ENCODE results near the gene ELP2.
A peak's percentile ranks its signal among the peaks of the same experiment; 100 is the strongest.

Gene ELP2

GRCh38 chr18:36126668-36127067, 3.0 kb upstream of the ELP2 start:
- Histone ChIP-seq H3K9me3 (ENCODE audit: severe bottlenecking) (no peaks in the 10 kb centered on the region), H3K27me3 (ENCODE audit: insufficient read depth, low read depth, severe bottlenecking) (no peaks in the 10 kb centered on the region), H3K36me3 (peaks cover 49% of the 10 kb centered on the region), H3K27ac (no peak overlapping the region), H3K4me3 (ENCODE audit: low read depth, low read length) (no peak overlapping the region)
- TF ChIP-seq CTCF (IDR thresholded peaks at IDR 0.05; ENCODE audit: low read depth, low read length) = no peak
- DNase-seq = no peak

GRCh38 chr18:36127836-36128529, 1.7 kb upstream of the ELP2 start:
- peaks cover 36% of the 10 kb centered on the region for H3K36me3 ChIP-seq
- H3K9me3 ChIP-seq (ENCODE audit: severe bottlenecking) = no peaks in the 10 kb centered on the region
- DNase-seq = no peak
- peak overlapping the region; percentile 92 for H3K4me3 ChIP-seq (ENCODE audit: low read depth, low read length)
- no peaks in the 10 kb centered on the region for H3K27me3 ChIP-seq (ENCODE audit: insufficient read depth, low read depth, severe bottlenecking)
- no peak overlapping the region for H3K27ac ChIP-seq
- TF ChIP-seq CTCF (IDR thresholded peaks at IDR 0.05; ENCODE audit: low read depth, low read length) = no peak

- TF ChIP-seq CTCF (IDR thresholded peaks at IDR 0.05; ENCODE audit: low read depth, low read length) = no peak
- Histone ChIP-seq H3K36me3 (peaks cover 33% of the 10 kb centered on the region), H3K9me3 (ENCODE audit: severe bottlenecking) (no peaks in the 10 kb centered on the region), H3K4me3 (ENCODE audit: low read depth, low read length) (peak overlapping the region; percentile 92), H3K27me3 (ENCODE audit: insufficient read depth, low read depth, severe bottlenecking) (no peaks in the 10 kb centered on the region), H3K27ac (peak overlapping the region; percentile 98)
- no peak for DNase-seq
Measured at GRCh38 chr18:36128530-36128870, 1.2 kb upstream of the ELP2 start.

- no peak for TF ChIP-seq CTCF (IDR thresholded peaks at IDR 0.05; ENCODE audit: low read depth, low read length)
- peak overlapping the region; percentile 92 for H3K4me3 ChIP-seq (ENCODE audit: low read depth, low read length)
- H3K27ac ChIP-seq = peak overlapping the region; percentile 98
- no peaks in the 10 kb centered on the region for H3K9me3 ChIP-seq (ENCODE audit: severe bottlenecking)
- no peaks in the 10 kb centered on the region for H3K27me3 ChIP-seq (ENCODE audit: insufficient read depth, low read depth, severe bottlenecking)
- DNase-seq = no peak
- peaks cover 30% of the 10 kb centered on the region for H3K36me3 ChIP-seq
Measured at GRCh38 chr18:36128907-36129299, 796 bp upstream of the ELP2 start.

GRCh38 chr18:36130039-36130831, 536 bp downstream of the ELP2 start:
- DNase-seq = no peak
- no peaks in the 10 kb centered on the region for H3K9me3 ChIP-seq (ENCODE audit: severe bottlenecking)
- peak overlapping the region; percentile 92 for H3K4me3 ChIP-seq (ENCODE audit: low read depth, low read length)
- peaks cover 25% of the 10 kb centered on the region for H3K36me3 ChIP-seq
- no peaks in the 10 kb centered on the region for H3K27me3 ChIP-seq (ENCODE audit: insufficient read depth, low read depth, severe bottlenecking)
- TF ChIP-seq CTCF (IDR thresholded peaks at IDR 0.05; ENCODE audit: low read depth, low read length) = no peak
- H3K27ac ChIP-seq = peak overlapping the region; percentile 98

Measured in WERI-Rb-1 (cell line).